DMS 273 (cell line): ENCODE data around the gene ANGPTL8.

Experiments used
- DNase-seq: peaks from one replicate; lab custom pipeline; 2025; ENCODE audit not compliant: unreplicated experiment; lab: John Stamatoyannopoulos, UW

Gene ANGPTL8

DNA sequence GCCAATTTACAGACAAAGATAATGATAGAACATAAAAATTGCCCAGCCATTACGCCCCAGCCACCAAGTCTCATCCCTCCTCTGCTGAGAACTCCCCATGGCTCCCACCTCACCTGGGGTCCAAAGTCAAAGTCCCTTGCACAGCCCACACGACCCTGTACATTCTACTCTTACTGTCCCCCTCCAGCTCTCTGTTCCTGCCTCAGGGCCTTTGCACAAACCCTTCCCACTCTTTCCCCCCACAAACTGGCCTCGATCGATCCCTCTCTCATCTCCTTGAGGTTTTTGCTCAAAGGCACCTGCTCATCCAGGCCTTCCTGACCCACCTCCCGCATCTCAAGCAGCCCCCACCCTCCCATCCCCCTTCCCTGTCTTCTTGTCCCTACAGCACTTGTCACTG is 21.6 kb downstream of the ANGPTL8 start:
- DNase-seq, result no peak

DNA sequence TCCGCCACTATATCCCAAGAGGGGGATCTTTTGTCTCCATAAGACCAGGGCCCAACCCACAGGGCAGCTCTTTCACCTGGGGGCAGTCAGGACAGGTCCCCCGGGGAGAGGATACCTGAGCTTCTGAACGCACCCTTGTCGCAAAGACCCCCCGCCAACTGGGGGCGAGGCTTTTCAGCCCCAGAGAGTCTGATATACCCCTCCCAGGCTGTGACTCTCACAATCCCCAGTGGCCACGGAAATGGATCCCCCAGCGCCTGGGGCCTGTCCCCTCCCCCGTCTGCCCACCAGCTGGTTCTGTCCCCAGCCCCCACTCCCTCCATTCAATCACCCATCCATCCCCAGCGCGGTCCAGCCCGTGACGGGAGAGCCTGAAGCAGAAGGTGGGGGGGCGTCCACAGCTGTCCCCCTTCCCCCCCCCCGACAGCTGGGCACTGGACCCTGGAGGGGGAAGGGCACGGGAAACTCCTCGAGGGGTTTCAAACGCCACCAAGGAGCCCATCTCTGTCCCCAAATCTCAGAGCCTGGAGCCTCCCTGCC is 22.1 kb downstream of the ANGPTL8 start:
- DNase-seq, result peak; percentile 58

DNA sequence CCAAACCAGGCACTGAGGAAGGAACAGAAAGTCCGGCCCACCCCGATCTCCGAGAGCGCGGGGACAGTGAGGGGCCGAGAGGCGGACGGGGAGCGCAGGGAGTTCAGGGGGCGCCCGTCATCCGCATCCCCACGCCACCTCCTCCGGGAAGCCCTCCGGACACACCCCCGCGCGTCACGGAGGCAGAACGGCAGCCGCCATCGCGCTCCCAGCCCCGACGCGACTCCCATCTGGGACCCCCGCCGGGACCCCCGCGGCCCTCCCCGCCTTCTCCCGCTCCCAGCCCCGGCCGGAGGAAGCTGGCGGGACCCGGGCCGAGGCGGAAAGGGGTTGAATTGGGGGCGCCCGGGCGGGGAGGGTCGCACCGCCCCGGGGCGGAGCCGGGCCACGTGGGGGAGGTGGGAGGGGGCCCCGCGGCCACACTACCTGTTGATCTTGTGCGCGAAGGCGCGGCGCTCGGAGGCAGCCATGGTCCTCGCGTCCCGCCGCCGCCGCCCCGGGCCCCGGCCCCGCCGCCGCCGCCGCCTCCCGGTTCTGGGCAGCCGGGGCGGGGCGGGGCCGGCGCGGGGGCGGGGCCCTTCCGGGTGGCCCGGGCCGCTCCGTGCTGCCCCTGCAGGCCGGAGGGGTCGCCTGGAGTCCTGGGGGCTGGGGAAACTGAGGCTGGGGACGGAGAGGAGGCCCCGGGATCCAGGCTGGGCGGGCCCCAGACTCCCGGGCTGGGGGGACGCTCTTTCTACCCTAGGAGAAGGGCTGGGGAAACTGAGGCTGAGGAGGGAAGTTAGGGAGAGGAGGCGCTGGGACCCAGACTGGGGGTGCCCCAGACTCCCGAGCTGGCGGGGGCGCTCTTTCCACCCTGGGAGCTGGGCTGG is 22.8 kb downstream of the ANGPTL8 start, which contains the start of gene DOCK6:
Gene DOCK6 (minus strand): TSS at position 554 of the 869 bp plus-strand sequence. CDS start 84 bp downstream, at position 470.
- DNase-seq, result peak; percentile 67

DNA sequence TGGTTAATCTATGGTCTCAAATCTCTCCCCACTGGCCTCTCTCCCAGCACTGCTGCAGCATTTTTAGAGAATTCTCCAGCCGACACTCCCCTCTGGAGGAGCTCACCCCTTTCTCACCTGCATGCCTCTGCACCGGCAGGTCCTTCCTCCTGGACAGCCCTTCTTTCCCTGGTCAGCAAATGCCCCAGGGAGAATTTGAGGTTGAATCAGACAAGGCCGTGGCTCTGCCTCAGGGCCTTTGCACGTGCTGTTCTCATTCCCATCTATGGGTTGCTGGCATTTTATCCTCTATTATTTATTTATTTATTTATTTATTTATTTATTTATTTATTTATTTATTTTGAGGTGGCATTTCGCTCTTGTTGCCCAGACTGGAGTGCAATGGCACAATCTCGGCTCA is 24.3 kb downstream of the ANGPTL8 start:
- no peak for DNase-seq

DNA sequence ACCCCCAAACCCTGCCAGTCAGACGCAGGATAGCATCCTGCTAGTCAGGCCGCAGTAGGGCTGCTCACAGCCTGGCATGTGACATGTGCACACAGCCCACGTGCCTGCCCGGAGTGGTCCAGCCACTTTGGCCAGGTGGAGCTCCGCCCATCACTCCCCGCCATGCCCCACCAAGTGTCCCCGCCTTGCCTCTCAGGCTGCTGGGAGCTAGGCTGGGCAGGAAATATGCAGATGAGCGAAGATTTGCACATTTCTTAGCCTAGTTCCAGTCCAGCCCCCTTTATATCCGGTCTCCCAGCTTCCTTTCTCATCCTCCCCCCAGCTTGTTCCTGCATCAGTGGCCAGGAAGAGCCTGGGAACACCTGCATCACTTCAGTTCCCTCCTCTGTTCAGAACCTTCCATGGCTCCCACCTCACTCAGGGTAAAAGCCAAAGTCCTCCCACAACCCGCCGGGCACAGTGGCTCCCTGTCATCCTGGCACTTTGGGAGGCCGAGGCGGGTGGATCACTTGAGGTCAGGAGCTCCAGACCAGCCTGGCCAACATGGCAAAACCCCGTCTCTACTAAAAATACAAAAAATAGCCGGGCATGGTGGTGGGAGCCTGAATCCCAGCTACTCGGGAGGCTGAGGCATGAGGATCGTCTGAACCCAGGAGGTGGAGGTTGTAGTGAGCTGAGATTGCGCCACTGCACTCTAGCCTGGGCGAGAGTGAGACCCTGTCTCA is 25.2 kb downstream of the ANGPTL8 start:
- no peak for DNase-seq

DNA sequence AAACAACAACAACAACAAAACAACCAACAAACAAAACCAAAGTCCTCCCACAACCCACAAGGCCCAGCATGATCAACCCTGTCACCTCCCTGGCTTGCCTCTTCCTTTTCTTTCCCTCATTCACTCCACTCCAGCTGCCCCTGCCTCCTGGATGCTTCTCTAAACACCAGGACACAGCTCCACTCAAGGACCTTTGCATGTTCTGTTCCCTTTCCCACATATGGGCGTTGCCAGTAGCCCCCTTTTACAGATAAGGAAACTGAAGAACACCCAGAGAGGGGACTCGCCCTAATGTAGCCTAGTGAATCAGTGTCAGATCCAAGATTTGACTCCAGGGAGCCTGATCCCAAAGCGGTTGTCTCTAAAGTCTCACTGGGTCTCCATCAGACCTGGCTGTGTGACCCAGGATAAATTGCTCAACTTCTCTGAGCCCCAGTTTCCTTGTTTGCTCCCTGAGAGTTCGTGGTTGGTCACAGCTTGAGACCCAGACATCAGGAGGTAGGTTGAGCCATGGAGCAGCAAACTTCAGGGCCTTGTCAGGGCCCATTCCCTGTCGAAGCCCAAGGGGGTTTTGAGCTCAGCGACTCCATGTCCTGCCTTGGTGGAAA is 25.9 kb downstream of the ANGPTL8 start:
- no peak for DNase-seq

DNA sequence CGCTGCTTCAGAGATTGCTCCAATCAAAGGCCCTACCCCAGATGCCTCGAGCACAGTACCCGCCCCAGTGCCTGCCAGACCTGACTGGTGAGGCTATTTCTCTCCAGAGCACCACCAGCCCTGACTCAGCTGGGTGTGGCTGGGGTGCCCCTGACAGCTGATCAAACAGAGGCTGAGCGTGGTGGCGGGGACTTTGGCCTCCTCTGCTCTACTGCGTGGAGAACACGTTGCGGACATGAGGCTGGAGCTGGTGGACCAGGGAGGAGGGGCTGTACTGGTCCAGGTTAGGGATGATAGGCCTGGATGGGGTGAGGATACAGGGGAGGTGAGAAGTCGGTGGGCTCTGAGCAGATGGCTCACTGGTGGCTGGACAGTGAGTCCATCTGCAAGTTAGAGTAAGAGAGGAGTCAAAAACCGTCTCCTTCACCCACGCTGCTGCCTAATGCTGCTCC is 26.4 kb downstream of the ANGPTL8 start:
- no peak for DNase-seq

DNA sequence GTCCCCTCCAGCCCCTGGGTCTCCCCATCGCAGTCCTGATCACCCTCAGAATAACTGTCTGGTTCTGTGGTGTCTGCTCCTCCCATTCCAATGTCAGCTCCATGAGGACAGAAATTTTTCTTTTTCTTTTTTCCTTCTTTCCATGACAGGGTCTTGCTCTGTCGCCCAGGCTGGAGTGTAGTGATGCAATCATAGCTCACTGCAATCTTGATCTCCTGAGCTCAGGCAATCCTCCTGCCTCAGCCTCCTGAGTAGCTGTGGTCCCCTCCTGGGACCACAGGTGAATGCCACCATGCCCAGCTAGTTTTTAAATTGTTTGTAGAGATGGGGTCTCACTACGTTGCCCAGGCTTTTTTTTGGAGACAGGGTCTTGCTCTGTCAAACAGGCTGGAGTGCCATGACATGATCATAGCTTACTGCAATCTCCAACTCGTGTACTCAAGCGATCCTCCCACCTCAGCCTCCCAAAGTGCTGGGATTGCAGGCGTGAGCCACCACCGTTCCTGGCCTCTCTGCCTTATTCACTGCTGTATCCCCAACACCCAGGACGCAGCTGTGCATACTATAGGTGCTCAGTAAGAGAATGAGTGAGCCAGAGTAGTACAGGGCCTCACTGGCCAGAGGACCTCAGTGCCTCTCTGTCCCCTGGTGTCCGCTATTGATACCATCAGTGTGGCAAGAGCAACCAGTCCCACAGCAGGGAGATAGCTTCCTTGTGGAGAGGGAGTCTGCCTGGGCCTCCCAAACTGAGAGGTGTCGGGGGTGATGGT is 28.1 kb downstream of the ANGPTL8 start:
- DNase-seq, result no peak

DNA sequence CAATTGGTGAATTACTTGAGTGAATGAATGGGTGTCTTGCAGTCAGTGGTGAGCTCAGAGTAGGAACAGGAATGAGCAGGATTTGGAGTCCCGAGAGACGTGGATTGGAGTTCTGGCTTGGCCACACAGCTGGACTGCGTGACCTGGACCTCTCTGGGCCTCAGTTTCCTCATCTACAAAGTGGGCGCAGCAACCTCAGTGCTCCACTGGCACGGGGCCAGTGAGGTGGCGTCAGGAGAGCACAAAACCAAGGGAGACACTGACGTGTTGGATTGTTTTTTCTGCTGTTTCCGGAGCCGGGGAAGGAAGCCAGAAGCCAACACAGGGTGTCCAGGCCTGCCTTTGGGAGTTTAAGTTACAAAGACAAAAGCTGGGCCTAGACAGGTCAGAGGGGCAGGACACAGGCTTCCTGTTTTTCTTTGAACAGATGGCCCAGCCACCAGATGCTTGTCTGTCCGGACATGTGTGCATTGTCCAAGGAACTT is 29.4 kb downstream of the ANGPTL8 start:
- DNase-seq, result peak; percentile 67

DNA sequence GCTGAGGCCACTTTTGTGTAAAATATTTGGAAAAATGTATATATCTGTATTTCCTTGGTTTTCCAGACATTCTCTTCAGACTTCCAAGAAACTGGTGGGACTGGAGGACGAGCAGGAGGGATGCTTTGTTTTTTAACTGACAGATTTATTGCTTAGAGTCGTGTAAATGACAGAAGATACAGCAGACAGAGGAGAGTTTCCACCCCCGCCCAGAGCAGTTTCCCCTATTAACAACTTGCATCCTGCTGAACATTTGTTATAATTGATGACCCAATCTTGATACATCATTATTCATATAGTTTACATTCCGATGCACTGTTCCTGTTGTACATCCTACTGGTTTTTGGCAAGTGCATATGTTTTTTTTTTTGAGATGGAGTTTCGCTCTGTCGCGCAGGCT is 30.0 kb downstream of the ANGPTL8 start:
- no peak for DNase-seq

DNA sequence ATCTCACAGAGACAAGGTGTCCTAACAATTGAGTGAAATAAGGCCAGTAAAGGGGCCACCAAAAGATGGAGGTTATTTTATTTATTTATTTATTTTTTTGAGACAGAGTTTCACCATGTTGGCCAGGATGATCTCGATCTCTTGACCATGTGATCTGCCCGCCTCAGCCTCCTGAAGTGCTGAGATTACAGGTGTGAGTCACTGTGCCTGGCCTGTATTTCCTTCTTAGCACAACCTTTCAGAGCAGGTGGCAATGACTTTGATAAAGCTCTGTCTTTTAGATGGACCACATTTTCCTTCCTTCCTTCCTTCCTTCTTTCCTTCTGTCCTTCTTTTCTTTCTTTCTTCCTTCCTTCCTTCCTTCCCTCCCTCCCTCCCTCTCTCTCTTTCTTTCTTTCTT is 33.9 kb downstream of the ANGPTL8 start:
- no peak for DNase-seq

DNA sequence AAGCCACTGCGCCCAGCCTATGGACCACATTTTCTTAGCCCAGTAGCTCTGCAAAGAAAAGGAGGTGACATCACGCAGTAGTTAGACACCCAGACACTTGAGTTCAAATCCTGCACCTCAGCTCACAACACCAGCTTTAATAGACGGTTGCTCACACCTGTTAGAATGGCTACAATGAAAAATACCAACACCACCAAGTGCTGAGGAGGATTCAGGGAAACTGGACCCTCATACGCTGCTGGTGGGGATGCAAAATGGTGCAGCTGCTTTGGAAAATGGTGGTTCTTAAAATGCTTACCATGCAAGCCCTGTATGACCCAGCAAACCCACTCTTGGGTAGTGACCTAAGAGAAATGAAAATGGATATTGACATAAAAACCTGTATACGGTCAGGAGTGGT is 34.6 kb downstream of the ANGPTL8 start:
- no peak for DNase-seq

DNA sequence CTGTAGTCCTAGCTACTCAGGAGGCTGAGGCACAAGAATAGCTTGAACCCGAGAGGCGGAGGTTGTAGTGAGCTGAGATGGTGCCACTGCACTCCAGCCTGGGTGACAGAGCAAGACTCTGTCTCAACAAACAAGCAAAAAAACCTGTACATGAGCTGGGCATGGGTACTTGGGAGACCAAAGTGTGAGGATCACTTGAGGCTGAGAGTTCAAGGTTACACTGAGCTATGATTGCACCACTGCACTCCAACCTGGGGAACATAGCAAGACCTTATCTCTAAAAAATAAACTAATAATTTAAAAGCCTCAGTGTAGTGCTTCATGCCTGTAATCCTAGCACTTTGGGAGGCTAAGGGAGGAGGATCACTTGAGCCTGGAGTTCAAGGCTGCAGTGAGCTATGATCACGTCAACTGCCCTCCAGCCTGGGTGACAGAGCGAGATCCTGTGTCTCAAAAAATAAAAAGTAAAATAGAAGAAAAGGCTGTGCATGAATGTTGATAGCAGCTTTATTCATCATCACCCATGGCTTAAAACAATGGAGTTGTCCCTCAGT is 35.2 kb downstream of the ANGPTL8 start:
- no peak for DNase-seq

DNA sequence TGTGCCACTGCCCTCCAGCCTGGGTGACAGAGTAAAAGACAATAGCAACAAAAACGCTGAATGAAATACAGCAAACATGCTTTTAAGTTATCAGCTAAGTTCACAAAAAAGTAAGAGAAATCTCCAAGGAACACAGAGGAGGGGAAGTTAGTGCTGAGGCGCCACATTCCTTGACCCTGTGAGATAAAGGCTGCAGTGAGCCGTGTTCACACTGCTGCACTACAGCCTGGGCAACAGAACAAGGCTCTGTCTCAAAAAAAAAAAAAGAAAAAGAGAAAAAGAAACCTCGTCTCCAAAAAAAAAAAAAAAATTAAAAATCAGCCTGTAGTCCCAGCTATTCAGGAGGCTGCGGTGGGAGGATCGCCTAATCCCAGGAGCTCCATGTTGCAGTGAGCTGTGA is 39.3 kb downstream of the ANGPTL8 start:
- no peak for DNase-seq

DNA sequence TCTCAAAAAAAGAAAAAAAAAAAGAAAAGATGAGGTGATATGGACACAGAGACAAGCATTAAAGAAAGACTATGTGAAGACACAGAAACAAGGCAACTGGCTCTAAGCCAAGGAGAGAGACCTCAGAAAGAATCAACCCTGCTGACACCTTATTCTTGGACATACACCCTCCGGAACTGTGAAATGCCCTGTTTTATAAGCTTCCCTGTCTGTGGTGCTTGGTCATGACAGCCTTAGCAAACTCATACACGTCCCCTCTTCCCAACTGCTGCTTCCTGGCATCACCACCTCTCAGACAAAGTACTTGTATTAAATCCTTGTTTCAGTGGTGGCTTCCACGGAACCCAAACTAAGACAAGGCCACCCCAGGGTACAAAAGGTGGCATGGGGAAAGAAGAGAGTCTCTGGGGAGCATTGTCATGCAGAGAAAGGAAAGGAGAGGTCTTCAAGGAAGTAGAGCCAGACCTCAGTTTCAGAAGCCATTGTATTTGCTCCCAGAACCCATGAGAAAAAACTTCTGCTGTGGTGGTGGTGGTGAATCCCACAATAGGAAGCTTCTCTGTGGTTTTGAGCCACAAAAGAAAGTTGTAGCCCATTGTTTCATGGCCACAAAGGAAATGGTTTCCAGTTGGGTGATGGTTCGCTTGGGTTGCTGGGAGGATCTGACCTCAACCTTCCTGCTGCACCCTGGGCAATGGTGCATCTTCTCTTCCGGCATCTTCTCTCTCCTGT is 40.3 kb downstream of the ANGPTL8 start:
- DNase-seq, result no peak

DNA sequence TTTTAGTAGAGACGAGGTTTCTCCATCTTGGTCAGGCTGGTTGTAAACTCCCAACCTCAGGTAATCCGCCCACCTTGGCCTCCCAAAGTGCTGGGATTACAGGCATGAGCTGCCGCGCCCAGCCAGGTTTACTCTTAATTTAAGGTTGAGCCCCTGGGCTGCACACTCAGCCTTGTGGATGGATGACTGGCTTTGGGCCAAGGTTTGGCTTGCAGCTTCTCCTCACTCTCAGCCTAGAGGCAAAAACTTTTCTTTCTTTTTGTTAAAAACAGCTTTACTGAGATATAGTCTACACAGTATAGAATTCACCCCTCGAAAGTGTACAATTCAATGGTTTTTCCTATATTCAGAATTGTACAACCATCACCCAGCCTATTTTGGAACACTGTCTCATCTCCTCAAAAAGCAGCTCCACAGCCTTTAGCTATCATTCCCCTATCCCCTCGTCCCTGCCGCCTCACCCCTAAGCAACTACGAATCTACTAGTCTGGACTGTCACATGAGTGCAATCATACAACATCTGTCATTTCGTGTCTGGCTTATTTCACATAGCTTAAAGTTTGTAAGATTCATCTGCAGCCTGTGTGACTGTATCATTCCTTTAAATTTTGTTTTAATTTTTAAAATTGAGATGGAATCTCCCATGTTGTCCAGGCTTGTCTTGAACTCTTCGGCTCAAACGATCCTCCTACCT is 42.1 kb downstream of the ANGPTL8 start:
- peak; percentile 27 for DNase-seq

DNA sequence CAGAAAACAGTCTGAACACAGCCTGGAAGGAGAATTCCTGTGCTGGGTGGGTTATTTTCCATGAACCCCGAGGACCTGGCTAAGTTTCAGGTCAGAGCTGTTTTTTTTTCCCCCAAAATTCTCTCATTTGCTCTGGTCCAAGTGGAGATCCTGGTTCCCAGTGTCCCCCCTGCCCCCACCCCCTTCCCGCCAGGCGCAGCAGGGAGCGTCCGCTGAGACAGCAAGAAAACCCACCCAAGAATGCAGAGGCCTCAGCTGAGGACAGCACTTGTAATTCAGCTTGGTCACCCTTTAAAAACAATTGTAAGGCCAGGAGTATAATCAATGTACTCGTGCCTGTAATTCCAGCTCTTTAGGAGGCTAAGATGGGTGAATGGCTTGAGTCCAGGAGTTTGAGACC is 45.1 kb downstream of the ANGPTL8 start:
- no peak for DNase-seq

DNA sequence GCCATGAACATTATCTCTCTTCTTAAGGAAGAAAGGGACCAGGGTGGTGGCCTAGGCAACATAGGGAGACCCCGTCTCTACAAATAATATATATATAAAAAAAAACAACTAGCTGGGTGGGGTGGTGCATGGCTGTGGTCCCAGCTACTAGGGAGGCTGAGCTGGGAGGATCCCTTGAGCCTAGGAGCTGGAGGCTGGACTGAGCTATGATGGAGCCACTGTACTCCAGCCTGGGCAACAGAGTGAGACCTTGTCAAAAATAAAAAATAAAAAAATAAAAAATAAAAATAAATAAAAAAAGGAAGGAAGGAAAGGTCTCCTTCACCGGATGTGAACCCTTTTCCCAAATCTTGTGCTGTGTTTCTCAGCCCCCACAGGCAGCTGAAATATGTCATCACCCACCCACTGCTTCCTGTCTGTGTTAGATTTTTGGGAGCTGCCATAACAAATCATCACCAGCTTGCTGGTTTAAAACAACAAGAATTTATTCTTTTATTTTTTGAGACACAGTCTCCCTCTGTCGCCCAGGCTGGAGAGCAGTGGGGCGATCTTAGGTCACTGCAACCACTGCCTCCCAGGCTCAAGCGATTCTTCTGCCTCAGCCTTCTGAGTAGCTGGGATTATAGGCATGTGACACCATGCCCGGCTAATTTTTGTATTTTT is 47.0 kb downstream of the ANGPTL8 start:
- DNase-seq, result no peak
